Nephron progenitor cell (in vitro differentiated cells): Measurements from ENCODE around the gene ENTPD1.
A peak's percentile ranks its signal among the peaks of the same experiment; 100 is the strongest.

Source experiments
- DNase-seq: peaks from one replicate; pipeline ENCODE4 v3.0.0; 2021
- H3K27ac Mint-ChIP-seq: 2 replicates; pipeline ENCODE4 v1.8.0; 2021; ENCODE audit warnings: mild to moderate bottlenecking, moderate library complexity, mixed read lengths
- H3K27me3 Mint-ChIP-seq: 2 replicates; pipeline ENCODE4 v1.8.0; 2021; ENCODE audit warnings: mild to moderate bottlenecking, low read depth, mixed read lengths; ENCODE audit not compliant: poor library complexity
- H3K36me3 Mint-ChIP-seq: 2 replicates; pipeline ENCODE4 v1.8.0; 2021; ENCODE audit warnings: low read depth, mixed read lengths
- H3K4me1 Mint-ChIP-seq: 2 replicates; pipeline ENCODE4 v1.8.0; 2021; ENCODE audit warnings: mixed read lengths
- H3K4me3 Mint-ChIP-seq: 2 replicates; pipeline ENCODE4 v1.8.0; 2021; ENCODE audit warnings: mild to moderate bottlenecking, moderate library complexity, mixed read lengths
- H3K9me3 Mint-ChIP-seq: 2 replicates; pipeline ENCODE4 v1.8.0; 2021; ENCODE audit warnings: mild to moderate bottlenecking, moderate library complexity, mixed read lengths
- TF ChIP-seq, protein P1 (sequence below): fragments of 200-600 bp; sonication (generic); IDR thresholded peaks from 2 replicates; pipeline ENCODE4 v1.5.0; 2021; ENCODE audit warnings: antibody characterized with exemption

ENTPD1 gene

DNA sequence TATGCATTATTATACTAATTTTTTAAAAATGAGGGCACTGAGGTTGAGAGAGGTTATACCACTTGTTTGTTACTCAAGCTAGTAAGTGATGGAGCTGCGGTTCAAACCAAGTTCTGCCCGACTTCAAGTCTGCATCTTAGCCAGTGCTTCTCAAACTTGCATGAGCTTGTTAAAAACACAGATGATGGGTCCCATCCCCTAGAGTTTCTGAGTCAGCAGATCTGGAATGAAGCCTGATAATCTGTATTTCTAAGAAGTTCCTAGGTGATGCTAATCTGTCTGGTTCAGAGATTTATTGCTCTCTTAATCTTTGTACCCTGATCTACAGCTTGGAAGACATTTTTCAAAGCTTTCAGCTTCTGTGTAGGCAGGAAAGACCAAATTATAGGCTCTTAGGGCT, 84.2 kb downstream of the ENTPD1 start:
- TF ChIP-seq, protein P1, sequence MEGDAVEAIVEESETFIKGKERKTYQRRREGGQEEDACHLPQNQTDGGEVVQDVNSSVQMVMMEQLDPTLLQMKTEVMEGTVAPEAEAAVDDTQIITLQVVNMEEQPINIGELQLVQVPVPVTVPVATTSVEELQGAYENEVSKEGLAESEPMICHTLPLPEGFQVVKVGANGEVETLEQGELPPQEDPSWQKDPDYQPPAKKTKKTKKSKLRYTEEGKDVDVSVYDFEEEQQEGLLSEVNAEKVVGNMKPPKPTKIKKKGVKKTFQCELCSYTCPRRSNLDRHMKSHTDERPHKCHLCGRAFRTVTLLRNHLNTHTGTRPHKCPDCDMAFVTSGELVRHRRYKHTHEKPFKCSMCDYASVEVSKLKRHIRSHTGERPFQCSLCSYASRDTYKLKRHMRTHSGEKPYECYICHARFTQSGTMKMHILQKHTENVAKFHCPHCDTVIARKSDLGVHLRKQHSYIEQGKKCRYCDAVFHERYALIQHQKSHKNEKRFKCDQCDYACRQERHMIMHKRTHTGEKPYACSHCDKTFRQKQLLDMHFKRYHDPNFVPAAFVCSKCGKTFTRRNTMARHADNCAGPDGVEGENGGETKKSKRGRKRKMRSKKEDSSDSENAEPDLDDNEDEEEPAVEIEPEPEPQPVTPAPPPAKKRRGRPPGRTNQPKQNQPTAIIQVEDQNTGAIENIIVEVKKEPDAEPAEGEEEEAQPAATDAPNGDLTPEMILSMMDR: no peak
- no peak for DNase-seq
- Mint-ChIP-seq H3K9me3 (no peaks in the 10 kb centered on the region), H3K4me3 (no peak overlapping the region), H3K4me1 (peaks cover 5% of the 10 kb centered on the region), H3K36me3 (no peaks in the 10 kb centered on the region), H3K27ac (no peak overlapping the region), H3K27me3 (peaks cover 13% of the 10 kb centered on the region)

DNA sequence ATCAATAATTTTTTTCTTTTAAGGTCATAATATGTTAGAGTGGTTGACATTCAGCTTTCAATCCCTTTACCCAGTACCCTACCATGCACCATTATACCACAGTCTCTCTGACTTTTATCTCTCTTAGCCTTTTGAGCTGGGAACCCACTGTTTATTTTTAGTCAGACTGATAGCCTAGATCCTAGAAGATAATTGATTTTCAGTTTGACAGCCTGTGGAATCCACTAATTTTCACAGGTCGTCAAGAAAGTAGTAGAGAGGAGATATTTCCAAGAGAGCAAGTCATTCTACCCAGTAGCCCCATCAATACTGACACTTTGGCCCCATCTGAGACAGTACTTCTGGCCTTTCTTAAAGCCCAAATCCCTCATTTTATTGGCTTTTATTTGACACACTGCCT, 84.7 kb downstream of the ENTPD1 start:
- Mint-ChIP-seq H3K4me1 (peaks cover 5% of the 10 kb centered on the region), H3K27me3 (peaks cover 13% of the 10 kb centered on the region), H3K4me3 (no peak overlapping the region), H3K36me3 (no peaks in the 10 kb centered on the region), H3K27ac (no peak overlapping the region), H3K9me3 (no peaks in the 10 kb centered on the region)
- TF ChIP-seq, protein P1: no peak
- no peak for DNase-seq

DNA sequence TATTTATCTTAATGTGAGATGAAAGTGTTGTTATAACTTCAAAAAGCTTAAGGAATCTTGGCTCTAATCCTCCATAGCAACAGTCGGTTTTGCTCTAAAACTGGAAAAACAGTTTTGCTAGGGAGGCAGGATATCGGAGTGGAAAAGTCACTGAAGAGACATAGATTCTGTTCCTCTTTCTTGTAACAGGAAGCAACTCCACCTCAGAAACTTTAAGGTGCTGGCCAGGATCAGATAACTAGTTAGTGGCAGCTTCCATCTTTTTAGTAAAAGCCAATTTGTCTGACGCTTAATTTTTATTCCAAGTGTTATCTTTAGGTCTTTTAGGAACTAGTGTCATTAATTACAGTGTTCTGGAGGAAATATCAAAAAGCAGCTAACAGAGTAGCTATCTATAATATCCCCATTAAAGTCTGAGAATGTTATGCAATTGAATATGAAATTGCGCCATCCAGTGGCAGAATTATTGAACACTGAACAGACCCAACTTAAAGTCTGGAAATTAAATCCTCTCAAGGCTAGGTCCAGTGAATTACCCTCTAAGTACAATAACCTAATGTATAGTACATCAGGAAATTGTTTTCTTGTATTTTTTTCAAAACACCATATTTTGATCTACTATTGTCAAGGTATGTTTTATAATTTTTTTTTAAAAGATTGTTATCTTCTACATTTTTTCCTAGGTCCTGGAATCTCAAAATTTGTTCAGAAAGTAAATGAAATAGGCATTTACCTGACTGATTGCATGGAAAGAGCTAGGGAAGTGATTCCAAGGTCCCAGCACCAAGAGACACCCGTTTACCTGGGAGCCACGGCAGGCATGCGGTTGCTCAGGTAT, 85.9 kb downstream of the ENTPD1 start:
- Mint-ChIP-seq H3K27me3 (peaks cover 22% of the 10 kb centered on the region), H3K27ac (no peak overlapping the region), H3K4me3 (no peak overlapping the region), H3K36me3 (no peaks in the 10 kb centered on the region), H3K9me3 (no peaks in the 10 kb centered on the region), H3K4me1 (peaks cover 5% of the 10 kb centered on the region)
- TF ChIP-seq, protein P1: peak; percentile 65
- peak; percentile 21 for DNase-seq

DNA sequence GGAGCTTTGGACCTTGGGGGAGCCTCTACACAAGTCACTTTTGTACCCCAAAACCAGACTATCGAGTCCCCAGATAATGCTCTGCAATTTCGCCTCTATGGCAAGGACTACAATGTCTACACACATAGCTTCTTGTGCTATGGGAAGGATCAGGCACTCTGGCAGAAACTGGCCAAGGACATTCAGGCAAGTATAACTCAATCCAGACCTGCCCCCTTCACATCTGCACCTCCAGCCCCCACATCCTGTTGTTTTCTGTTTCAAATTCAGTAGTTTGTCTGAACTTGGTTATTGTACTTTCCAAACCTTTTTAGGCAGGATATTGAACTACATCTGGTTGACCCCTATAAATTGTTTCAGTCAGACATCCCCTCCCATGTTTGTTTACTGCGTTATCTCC, 89.4 kb downstream of the ENTPD1 start:
- no peaks in the 10 kb centered on the region for H3K9me3 Mint-ChIP-seq
- no peaks in the 10 kb centered on the region for H3K36me3 Mint-ChIP-seq
- peaks cover 5% of the 10 kb centered on the region for H3K4me1 Mint-ChIP-seq
- no peak for DNase-seq
- TF ChIP-seq, protein P1: no peak
- peaks cover 17% of the 10 kb centered on the region for H3K27me3 Mint-ChIP-seq
- no peak overlapping the region for H3K27ac Mint-ChIP-seq
- no peak overlapping the region for H3K4me3 Mint-ChIP-seq

DNA sequence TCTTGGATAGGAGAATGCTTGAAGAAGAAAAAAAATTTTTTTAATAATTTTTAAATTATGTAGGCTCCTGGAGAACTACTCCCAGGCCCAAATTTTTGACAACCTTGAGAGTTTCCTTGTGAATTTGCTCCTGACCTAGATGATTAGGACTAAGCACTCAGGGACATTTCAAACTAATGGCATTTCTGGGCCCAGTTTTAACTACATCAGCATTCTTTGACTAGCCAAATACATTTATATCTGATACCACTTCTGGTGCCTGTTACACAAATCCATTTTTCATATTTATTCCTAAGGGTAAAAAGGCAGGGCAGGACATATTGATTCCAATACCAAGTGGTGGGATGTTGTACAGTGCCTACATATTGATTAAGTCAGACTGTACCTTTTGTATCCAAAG, 91.0 kb downstream of the ENTPD1 start:
- TF ChIP-seq, protein P1: no peak
- no peak overlapping the region for H3K4me3 Mint-ChIP-seq
- H3K36me3 Mint-ChIP-seq: no peaks in the 10 kb centered on the region
- no peaks in the 10 kb centered on the region for H3K4me1 Mint-ChIP-seq
- DNase-seq: no peak
- no peaks in the 10 kb centered on the region for H3K9me3 Mint-ChIP-seq
- peaks cover 17% of the 10 kb centered on the region for H3K27me3 Mint-ChIP-seq
- H3K27ac Mint-ChIP-seq: no peak overlapping the region

DNA sequence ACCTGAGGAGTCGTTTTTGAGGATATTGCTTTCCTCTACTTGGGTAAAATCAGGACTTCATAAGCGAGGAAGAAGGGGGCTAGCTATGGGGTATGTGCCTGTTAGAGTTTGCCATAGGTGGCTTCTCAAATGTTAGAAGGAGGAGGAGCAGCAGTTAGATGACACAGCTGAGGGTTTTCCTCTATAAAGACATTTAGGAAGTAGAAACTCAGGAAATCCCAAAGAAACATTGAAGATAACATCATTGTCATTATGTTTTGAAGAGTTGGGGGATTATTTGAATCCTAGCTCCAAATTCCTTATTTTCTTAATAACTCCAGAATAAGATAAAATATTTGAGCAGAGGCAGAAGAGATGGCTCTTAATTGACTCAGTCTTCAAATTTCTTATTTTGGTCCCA, 92.9 kb downstream of the ENTPD1 start:
- no peak for DNase-seq
- H3K4me1 Mint-ChIP-seq: no peaks in the 10 kb centered on the region
- TF ChIP-seq, protein P1: no peak
- H3K4me3 Mint-ChIP-seq: no peak overlapping the region
- H3K36me3 Mint-ChIP-seq: no peaks in the 10 kb centered on the region
- no peaks in the 10 kb centered on the region for H3K9me3 Mint-ChIP-seq
- peaks cover 17% of the 10 kb centered on the region for H3K27me3 Mint-ChIP-seq
- no peak overlapping the region for H3K27ac Mint-ChIP-seq
